ENCODE measurements around the gene COPA.
A peak's percentile ranks its signal among the peaks of the same experiment; 100 is the strongest.
"Not testable (repeated sequence)": the region's sequence is repeated elsewhere in the genome, so short reads cannot be mapped to it uniquely, and the experiment has no call there.

COPA gene
- long read RNA-seq, full-length matches to known transcripts = 526 of 710 reads
- long read RNA-seq, partial matches to known transcripts = 143 of 710 reads
- long read RNA-seq, other reads (novel, unspliced or antisense) = 41 of 710 reads

DNA sequence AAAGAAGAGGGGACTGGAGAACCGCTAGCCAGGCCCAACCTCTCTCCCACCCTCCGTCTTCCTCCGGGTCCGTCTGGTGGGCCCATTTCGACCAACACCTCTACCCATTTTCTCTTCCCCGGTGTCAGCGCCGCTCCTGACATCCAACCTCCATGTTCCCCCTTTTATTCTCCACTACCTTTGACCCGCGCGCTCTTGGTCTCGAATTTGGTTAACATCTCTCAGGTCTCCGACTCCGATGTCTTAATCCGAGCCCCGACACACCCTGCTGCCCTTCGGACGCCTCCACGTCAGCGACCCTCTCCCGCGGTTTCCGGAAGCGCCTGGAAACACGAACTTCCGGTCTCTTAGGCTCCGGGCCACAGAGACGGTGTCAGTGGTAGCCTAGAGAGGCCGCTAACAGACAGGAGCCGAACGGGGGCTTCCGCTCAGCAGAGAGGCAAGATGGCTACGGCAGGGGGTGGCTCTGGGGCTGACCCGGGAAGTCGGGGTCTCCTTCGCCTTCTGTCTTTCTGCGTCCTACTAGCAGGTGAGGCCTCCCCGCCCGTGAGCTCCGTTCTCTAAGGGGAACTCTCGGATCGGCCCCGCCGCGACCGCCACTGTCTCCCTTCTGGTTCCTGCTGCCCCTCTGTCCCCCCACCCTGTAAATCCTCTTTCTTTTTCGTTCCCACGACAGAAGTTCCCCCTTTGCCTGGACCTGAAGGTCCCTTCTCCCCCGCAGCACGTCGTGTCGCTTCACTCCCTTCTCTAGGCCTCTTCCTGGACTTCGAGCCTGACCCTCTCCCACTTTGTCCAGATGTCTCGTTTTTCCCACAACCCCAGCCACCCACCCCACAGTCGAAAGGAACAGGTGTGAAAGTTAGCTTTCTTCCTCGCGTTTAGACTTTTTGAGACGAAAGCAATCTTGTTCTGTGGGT, at the start of gene COPA, which contains the start of gene NCSTN:
TSS of gene COPA (minus strand) at position 298 of the 917 bp plus-strand sequence. CDS start at position 218, 80 bp downstream.
TSS of gene NCSTN (plus strand) at position 431 of the 917 bp plus-strand sequence. CDS start at position 445, 14 bp downstream.
- peak; percentile 92 to 94 for DNase-seq (ENCODE audit: low read depth in 1 of 2, low spot score in 1 of 2)
- peak within 1 kb of the TSS; percentile 97 for H3K27ac ChIP-seq (replicated peaks)
- peak within 1 kb of the TSS; percentile 93 for H3K4me3 ChIP-seq (replicated peaks; ENCODE audit: insufficient read depth, low read length)
- TF ChIP-seq GABPA (IDR thresholded peaks at IDR 0.05; ENCODE audit: low read depth) = peak; percentile 91
- TF ChIP-seq, protein P1, sequence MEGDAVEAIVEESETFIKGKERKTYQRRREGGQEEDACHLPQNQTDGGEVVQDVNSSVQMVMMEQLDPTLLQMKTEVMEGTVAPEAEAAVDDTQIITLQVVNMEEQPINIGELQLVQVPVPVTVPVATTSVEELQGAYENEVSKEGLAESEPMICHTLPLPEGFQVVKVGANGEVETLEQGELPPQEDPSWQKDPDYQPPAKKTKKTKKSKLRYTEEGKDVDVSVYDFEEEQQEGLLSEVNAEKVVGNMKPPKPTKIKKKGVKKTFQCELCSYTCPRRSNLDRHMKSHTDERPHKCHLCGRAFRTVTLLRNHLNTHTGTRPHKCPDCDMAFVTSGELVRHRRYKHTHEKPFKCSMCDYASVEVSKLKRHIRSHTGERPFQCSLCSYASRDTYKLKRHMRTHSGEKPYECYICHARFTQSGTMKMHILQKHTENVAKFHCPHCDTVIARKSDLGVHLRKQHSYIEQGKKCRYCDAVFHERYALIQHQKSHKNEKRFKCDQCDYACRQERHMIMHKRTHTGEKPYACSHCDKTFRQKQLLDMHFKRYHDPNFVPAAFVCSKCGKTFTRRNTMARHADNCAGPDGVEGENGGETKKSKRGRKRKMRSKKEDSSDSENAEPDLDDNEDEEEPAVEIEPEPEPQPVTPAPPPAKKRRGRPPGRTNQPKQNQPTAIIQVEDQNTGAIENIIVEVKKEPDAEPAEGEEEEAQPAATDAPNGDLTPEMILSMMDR (IDR thresholded peaks at IDR 0.05; ENCODE audit: insufficient read depth, low read length) = no peak
- TF ChIP-seq POLR2AphosphoS5 (IDR thresholded peaks at IDR 0.05; ENCODE audit: low read depth) = peak; percentile 93
- peak; percentile 48; the same call in 1 of the 2 replicates for TF ChIP-seq SPI1 (IDR thresholded peaks at IDR 0.05; ENCODE audit: borderline replicate concordance, low read depth)
- TF ChIP-seq, protein P2, sequence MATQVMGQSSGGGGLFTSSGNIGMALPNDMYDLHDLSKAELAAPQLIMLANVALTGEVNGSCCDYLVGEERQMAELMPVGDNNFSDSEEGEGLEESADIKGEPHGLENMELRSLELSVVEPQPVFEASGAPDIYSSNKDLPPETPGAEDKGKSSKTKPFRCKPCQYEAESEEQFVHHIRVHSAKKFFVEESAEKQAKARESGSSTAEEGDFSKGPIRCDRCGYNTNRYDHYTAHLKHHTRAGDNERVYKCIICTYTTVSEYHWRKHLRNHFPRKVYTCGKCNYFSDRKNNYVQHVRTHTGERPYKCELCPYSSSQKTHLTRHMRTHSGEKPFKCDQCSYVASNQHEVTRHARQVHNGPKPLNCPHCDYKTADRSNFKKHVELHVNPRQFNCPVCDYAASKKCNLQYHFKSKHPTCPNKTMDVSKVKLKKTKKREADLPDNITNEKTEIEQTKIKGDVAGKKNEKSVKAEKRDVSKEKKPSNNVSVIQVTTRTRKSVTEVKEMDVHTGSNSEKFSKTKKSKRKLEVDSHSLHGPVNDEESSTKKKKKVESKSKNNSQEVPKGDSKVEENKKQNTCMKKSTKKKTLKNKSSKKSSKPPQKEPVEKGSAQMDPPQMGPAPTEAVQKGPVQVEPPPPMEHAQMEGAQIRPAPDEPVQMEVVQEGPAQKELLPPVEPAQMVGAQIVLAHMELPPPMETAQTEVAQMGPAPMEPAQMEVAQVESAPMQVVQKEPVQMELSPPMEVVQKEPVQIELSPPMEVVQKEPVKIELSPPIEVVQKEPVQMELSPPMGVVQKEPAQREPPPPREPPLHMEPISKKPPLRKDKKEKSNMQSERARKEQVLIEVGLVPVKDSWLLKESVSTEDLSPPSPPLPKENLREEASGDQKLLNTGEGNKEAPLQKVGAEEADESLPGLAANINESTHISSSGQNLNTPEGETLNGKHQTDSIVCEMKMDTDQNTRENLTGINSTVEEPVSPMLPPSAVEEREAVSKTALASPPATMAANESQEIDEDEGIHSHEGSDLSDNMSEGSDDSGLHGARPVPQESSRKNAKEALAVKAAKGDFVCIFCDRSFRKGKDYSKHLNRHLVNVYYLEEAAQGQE (IDR thresholded peaks at IDR 0.05; ENCODE audit: insufficient replicate concordance, low read depth) = peak; percentile 70
- no peaks in the 10 kb centered on the region for H3K27me3 ChIP-seq (ENCODE audit: insufficient read depth, poor library complexity, severe bottlenecking)

DNA sequence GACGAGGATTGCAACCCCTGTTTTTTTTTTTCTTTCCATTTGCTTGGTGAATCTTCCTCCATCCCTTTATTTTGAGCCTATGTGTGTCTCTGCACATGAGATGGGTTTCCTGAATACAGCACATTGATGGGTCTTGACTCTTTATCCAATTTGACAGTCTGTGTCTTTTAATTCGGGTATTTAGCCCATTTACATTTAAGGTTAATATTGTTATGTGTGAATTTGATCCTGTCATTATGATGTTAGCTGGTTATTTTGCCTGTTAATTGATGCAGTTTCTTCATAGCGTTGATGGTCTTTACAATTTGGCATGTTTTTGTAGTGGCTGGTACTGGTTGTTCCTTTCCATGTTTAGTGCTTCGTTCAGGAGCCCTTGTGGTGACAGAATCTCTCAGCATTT, 45.4 kb upstream of the COPA start:
- not testable (repeated sequence) for DNase-seq (ENCODE audit: low read depth in 1 of 2, low spot score in 1 of 2); H3K27me3 ChIP-seq (ENCODE audit: insufficient read depth, poor library complexity, severe bottlenecking); H3K4me3 ChIP-seq (replicated peaks; ENCODE audit: insufficient read depth, low read length); H3K27ac ChIP-seq (replicated peaks)

DNA sequence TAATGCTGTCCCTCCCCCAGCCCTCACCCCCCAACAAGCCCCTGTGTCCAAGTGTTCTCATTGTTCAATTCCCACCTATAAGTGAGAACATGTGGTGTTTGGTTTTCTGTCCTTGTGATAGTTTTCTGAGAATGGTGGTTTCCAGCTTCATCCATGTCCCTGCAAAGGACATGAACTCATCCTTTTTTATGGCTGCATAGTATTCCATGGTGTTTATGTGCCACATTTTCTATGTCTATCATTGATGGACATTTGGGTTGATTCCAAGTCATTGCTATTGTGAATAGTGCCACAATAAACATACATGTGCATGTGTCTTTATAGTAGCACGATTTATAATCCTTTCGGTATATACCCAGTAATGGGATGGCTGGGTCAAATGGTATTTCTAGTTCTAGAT, 41.8 kb upstream of the COPA start:
- not testable (repeated sequence) for H3K4me3 ChIP-seq (replicated peaks; ENCODE audit: insufficient read depth, low read length); H3K27me3 ChIP-seq (ENCODE audit: insufficient read depth, poor library complexity, severe bottlenecking); DNase-seq (ENCODE audit: low read depth in 1 of 2, low spot score in 1 of 2); H3K27ac ChIP-seq (replicated peaks)

DNA sequence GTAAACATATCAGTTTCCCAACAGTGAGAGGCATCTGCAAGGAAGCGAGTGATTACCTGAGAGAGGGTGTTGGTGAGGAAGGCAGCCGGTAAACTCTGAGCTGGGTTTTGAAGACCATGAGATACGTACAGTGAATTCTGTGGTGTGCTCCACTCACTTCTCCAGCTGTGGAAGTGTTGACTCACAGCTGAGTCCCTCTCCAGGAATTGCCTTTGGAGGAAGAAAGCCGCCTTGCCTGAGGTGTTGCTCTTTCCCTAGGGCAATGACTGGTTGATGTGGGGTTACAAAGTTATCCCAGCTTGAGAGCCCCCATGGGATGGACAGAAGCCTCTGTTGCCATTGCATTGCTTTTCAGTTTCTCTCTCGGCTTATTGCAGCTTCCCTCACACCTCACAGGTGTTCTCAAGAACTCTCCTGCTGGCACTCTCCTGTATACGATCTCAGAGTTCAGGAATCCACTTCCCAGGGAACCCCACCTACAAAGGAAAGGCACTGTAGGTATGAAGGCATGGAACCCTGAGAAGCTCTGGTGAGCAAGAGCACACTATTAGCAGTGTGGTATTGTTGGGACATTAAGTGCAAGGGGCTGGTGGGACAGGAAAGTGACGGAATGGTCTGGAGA, 34.6 kb upstream of the COPA start:
- H3K27ac ChIP-seq (replicated peaks) = no peak overlapping the region
- TF ChIP-seq, protein P2 (IDR thresholded peaks at IDR 0.05; ENCODE audit: insufficient replicate concordance, low read depth) = no peak
- TF ChIP-seq, protein P1 (IDR thresholded peaks at IDR 0.05; ENCODE audit: insufficient read depth, low read length) = no peak
- TF ChIP-seq GABPA (IDR thresholded peaks at IDR 0.05; ENCODE audit: low read depth) (no peak), SPI1 (IDR thresholded peaks at IDR 0.05; ENCODE audit: borderline replicate concordance, low read depth) (no peak), POLR2AphosphoS5 (IDR thresholded peaks at IDR 0.05; ENCODE audit: low read depth) (no peak)
- DNase-seq (ENCODE audit: low read depth in 1 of 2, low spot score in 1 of 2) = no peak
- H3K27me3 ChIP-seq (ENCODE audit: insufficient read depth, poor library complexity, severe bottlenecking) = no peaks in the 10 kb centered on the region
- H3K4me3 ChIP-seq (replicated peaks; ENCODE audit: insufficient read depth, low read length) = no peak overlapping the region
